HEK293 (cell line): ENCODE measurements around the gene KDM4B.

Experiments
- CTCF ChIP-seq: fragments of 450-650 bp; formaldehyde crosslinking; IDR thresholded peaks from 2 replicates; pipeline ENCODE4 v1.5.1; 2016; ENCODE audit warnings: missing biosample characterization, missing genetic modification characterization
- ZIC2 ChIP-seq: fragments of 450-650 bp; formaldehyde crosslinking; IDR thresholded peaks from 2 replicates; pipeline ENCODE4 v1.5.1; 2016; ENCODE audit warnings: missing biosample characterization, missing genetic modification characterization
- ZNF24 ChIP-seq: fragments of 450-650 bp; formaldehyde crosslinking; IDR thresholded peaks from 2 replicates; pipeline ENCODE4 v1.5.1; 2016; ENCODE audit warnings: missing biosample characterization, missing genetic modification characterization
- ZNF785 ChIP-seq: fragments of 450-650 bp; formaldehyde crosslinking; IDR thresholded peaks from 2 replicates; pipeline ENCODE4 v1.5.1; 2016; ENCODE audit warnings: missing biosample characterization, missing genetic modification characterization

- TF ChIP-seq ZNF24 (tag by site-specific recombination) (no peak), CTCF (tag by site-specific recombination) (no peak), ZNF785 (tag by site-specific recombination) (no peak), ZIC2 (tag by site-specific recombination) (no peak; the same call in 1 of the 2 replicates)
Measured at GRCh38 chr19:5097959-5098623, 129.2 kb downstream of the KDM4B start.
